NB4 (cell line): ENCODE results near the gene AFG1L.

Experiments
- CTCF ChIP-seq: IDR thresholded peaks from one replicate; pipeline ENCODE4 v1.5.1; 2012; ENCODE audit warnings: low read depth, low read length
- MAX ChIP-seq: IDR thresholded peaks from 2 replicates; pipeline ENCODE4 v1.6.1; 2011; ENCODE audit warnings: low read depth, low read length

DNA sequence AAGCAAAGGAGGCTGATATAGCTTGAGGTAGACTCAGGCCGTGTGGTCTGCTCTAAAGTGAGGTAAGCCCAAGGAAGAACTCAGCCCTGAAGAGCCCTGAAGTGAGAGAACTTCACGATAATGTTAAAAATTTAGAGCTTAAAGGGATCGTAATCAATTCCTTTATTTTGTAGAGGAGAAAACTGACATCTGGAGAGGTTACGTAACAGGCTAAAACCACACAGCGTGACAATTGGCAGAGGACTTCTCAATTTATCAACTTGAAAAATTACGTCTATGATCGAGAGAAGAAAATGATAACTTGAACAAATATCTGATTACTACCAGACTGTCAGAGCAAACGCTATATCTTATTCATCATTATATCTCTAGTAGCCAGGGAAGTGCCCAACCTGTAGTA lies 144.1 kb downstream of the AFG1L start:
- TF ChIP-seq CTCF, result no peak
- no peak for TF ChIP-seq MAX
